HEK293 (cell line): ENCODE results near the gene LDHAL6B.

ENCODE experiments used
- TCF7L2 ChIP-seq: IDR thresholded peaks from 2 replicates; pipeline ENCODE4 v1.6.1; 2011; ENCODE audit warnings: low read depth, mild to moderate bottlenecking, inconsistent platforms, low read length, moderate library complexity, borderline replicate concordance
- YY1 ChIP-seq: fragments of 450-650 bp; formaldehyde crosslinking; IDR thresholded peaks from 2 replicates; pipeline ENCODE4 v1.5.1; 2018; ENCODE audit warnings: missing biosample characterization, missing genetic modification characterization
- ZBTB20 ChIP-seq: fragments of 450-650 bp; formaldehyde crosslinking; IDR thresholded peaks from 2 replicates; pipeline ENCODE4 v1.5.1; 2016; ENCODE audit warnings: missing biosample characterization, missing genetic modification characterization
- ZBTB44 ChIP-seq: fragments of 450-650 bp; IDR thresholded peaks from 2 replicates; pipeline ENCODE4 v1.5.1; 2018; ENCODE audit warnings: missing biosample characterization, mild to moderate bottlenecking, missing genetic modification characterization
- ZNF175 ChIP-seq: fragments of 450-650 bp; formaldehyde crosslinking; IDR thresholded peaks from 2 replicates; pipeline ENCODE4 v1.5.1; 2016; ENCODE audit warnings: missing biosample characterization, missing genetic modification characterization
- ZNF2 ChIP-seq: fragments of 450-650 bp; formaldehyde crosslinking; IDR thresholded peaks from 2 replicates; pipeline ENCODE4 v1.5.1; 2016; ENCODE audit warnings: missing biosample characterization, missing genetic modification characterization
- ZNF350 ChIP-seq: fragments of 450-650 bp; formaldehyde crosslinking; IDR thresholded peaks from 2 replicates; pipeline ENCODE4 v1.5.0; 2017; ENCODE audit warnings: missing biosample characterization, mild to moderate bottlenecking, missing genetic modification characterization
- ZNF785 ChIP-seq: fragments of 450-650 bp; formaldehyde crosslinking; IDR thresholded peaks from 2 replicates; pipeline ENCODE4 v1.5.1; 2016; ENCODE audit warnings: missing biosample characterization, missing genetic modification characterization
- TF ChIP-seq, protein P1 (sequence below): fragments of 450-650 bp; formaldehyde crosslinking; IDR thresholded peaks from 2 replicates; pipeline ENCODE4 v1.5.1; 2016; ENCODE audit warnings: missing biosample characterization, missing genetic modification characterization
- TF ChIP-seq, protein P2 (sequence below): fragments of 450-650 bp; formaldehyde crosslinking; IDR thresholded peaks from 2 replicates; pipeline ENCODE4 v1.5.1; 2016; ENCODE audit warnings: missing biosample characterization, missing genetic modification characterization
- TF ChIP-seq, protein P3 (sequence below): fragments of 450-650 bp; formaldehyde crosslinking; IDR thresholded peaks from 2 replicates; pipeline ENCODE4 v1.5.1; 2016; ENCODE audit warnings: missing biosample characterization, missing genetic modification characterization
- TF ChIP-seq, protein P4 (sequence below): fragments of 450-650 bp; formaldehyde crosslinking; IDR thresholded peaks from 2 replicates; pipeline ENCODE4 v1.5.1; 2016; ENCODE audit warnings: missing biosample characterization, missing genetic modification characterization, borderline replicate concordance

DNA sequence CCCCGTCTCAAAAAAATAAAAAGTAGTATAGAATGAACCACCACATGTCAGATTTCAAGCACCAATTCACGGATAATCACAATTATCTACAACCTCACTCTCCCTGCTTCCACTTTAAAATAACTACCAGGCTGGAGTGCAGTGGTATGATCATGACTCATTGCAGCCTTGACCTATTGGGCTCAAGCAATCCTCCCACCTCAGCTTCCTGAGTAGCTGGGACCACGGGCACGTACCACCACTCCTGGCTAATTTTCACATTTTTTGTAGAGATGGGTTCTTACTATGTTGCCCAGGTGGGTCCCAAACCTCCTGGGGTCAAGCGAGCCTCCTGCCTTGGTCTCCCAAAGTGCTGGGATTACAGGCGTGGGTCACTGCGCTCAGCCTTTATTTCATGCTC lies 38.1 kb upstream of the LDHAL6B start:
- no peak for TF ChIP-seq TCF7L2
- no peak for TF ChIP-seq ZBTB44 (tag by site-specific recombination)
- TF ChIP-seq, protein P1, sequence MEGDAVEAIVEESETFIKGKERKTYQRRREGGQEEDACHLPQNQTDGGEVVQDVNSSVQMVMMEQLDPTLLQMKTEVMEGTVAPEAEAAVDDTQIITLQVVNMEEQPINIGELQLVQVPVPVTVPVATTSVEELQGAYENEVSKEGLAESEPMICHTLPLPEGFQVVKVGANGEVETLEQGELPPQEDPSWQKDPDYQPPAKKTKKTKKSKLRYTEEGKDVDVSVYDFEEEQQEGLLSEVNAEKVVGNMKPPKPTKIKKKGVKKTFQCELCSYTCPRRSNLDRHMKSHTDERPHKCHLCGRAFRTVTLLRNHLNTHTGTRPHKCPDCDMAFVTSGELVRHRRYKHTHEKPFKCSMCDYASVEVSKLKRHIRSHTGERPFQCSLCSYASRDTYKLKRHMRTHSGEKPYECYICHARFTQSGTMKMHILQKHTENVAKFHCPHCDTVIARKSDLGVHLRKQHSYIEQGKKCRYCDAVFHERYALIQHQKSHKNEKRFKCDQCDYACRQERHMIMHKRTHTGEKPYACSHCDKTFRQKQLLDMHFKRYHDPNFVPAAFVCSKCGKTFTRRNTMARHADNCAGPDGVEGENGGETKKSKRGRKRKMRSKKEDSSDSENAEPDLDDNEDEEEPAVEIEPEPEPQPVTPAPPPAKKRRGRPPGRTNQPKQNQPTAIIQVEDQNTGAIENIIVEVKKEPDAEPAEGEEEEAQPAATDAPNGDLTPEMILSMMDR (tag by site-specific recombination): no peak
- no peak for TF ChIP-seq YY1 (tag by site-specific recombination)
- no peak for TF ChIP-seq ZNF175 (tag by site-specific recombination)
- TF ChIP-seq, protein P2, sequence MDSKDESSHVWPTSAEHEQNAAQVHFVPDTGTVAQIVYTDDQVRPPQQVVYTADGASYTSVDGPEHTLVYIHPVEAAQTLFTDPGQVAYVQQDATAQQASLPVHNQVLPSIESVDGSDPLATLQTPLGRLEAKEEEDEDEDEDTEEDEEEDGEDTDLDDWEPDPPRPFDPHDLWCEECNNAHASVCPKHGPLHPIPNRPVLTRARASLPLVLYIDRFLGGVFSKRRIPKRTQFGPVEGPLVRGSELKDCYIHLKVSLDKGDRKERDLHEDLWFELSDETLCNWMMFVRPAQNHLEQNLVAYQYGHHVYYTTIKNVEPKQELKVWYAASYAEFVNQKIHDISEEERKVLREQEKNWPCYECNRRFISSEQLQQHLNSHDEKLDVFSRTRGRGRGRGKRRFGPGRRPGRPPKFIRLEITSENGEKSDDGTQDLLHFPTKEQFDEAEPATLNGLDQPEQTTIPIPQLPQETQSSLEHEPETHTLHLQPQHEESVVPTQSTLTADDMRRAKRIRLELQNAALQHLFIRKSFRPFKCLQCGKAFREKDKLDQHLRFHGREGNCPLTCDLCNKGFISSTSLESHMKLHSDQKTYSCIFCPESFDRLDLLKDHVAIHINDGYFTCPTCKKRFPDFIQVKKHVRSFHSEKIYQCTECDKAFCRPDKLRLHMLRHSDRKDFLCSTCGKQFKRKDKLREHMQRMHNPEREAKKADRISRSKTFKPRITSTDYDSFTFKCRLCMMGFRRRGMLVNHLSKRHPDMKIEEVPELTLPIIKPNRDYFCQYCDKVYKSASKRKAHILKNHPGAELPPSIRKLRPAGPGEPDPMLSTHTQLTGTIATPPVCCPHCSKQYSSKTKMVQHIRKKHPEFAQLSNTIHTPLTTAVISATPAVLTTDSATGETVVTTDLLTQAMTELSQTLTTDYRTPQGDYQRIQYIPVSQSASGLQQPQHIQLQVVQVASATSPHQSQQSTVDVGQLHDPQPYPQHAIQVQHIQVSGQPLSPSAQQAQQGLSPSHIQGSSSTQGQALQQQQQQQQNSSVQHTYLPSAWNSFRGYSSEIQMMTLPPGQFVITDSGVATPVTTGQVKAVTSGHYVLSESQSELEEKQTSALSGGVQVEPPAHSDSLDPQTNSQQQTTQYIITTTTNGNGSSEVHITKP (tag by site-specific recombination): no peak
- TF ChIP-seq, protein P3, sequence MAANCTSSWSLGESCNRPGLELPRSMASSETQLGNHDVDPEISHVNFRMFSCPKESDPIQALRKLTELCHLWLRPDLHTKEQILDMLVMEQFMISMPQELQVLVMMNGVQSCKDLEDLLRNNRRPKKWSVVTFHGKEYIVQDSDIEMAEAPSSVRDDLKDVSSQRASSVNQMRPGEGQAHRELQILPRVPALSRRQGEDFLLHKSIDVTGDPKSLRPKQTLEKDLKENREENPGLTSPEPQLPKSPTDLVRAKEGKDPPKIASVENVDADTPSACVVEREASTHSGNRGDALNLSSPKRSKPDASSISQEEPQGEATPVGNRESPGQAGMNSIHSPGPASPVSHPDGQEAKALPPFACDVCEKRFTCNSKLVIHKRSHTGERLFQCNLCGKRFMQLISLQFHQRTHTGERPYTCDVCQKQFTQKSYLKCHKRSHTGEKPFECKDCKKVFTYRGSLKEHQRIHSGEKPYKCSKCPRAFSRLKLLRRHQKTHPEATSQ (tag by site-specific recombination): no peak
- no peak for TF ChIP-seq ZNF785 (tag by site-specific recombination)
- TF ChIP-seq ZBTB20 (tag by site-specific recombination): no peak
- no peak for TF ChIP-seq ZNF350 (tag by site-specific recombination)
- TF ChIP-seq, protein P4, sequence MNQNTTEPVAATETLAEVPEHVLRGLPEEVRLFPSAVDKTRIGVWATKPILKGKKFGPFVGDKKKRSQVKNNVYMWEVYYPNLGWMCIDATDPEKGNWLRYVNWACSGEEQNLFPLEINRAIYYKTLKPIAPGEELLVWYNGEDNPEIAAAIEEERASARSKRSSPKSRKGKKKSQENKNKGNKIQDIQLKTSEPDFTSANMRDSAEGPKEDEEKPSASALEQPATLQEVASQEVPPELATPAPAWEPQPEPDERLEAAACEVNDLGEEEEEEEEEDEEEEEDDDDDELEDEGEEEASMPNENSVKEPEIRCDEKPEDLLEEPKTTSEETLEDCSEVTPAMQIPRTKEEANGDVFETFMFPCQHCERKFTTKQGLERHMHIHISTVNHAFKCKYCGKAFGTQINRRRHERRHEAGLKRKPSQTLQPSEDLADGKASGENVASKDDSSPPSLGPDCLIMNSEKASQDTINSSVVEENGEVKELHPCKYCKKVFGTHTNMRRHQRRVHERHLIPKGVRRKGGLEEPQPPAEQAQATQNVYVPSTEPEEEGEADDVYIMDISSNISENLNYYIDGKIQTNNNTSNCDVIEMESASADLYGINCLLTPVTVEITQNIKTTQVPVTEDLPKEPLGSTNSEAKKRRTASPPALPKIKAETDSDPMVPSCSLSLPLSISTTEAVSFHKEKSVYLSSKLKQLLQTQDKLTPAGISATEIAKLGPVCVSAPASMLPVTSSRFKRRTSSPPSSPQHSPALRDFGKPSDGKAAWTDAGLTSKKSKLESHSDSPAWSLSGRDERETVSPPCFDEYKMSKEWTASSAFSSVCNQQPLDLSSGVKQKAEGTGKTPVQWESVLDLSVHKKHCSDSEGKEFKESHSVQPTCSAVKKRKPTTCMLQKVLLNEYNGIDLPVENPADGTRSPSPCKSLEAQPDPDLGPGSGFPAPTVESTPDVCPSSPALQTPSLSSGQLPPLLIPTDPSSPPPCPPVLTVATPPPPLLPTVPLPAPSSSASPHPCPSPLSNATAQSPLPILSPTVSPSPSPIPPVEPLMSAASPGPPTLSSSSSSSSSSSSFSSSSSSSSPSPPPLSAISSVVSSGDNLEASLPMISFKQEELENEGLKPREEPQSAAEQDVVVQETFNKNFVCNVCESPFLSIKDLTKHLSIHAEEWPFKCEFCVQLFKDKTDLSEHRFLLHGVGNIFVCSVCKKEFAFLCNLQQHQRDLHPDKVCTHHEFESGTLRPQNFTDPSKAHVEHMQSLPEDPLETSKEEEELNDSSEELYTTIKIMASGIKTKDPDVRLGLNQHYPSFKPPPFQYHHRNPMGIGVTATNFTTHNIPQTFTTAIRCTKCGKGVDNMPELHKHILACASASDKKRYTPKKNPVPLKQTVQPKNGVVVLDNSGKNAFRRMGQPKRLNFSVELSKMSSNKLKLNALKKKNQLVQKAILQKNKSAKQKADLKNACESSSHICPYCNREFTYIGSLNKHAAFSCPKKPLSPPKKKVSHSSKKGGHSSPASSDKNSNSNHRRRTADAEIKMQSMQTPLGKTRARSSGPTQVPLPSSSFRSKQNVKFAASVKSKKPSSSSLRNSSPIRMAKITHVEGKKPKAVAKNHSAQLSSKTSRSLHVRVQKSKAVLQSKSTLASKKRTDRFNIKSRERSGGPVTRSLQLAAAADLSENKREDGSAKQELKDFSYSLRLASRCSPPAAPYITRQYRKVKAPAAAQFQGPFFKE (tag by site-specific recombination): no peak
- no peak for TF ChIP-seq ZNF2 (tag by site-specific recombination)
